ENCODE measurements around the gene STAT1.

Gene STAT1

DNA sequence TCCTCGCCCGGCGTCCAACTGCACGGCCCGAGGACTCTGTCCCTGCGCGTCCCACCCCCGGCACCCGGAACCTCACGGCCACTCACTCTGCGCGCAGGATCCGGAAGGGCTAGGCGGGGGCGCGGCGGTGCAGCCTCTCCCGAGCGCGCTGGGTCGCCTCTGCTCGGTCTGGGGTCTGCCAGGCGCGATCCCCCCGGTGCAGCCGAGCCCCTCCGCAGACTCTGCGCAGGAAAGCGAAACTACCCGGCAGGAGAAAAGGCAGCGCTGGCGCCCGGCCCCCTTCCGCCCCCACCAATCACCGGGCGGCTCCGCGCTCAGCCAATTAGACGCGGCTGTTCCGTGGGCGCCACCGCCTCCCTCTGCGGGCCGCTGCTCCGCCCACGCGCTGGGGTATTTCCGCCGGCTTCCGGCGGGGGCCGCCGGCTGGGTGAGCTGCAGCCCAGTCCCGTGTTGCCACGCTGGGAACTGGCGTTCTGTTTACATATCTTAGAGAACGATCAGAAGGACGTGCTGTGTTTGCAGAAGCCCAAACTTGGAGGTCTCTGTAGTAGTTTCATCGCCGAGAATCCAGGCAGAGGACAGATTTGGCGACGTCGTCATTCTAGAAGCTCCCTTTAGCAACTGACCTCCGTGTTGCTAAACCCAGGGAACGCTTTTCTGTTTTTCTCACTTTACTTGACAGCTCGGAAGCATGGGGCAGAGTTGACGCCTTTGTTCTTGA lies at the start of gene STAT1:
TSS of gene STAT1 (minus strand) at position 240 of the 721 bp plus-strand sequence. CDS start 4,168 bp downstream, outside the sequence.
- DNase-seq (ENCODE audit: low read depth in 1 of 2, low spot score in 1 of 2): peak; percentile 94 to 98

GRCh38 chr2:191063584-191063983 lies 49.6 kb upstream of the STAT1 start:
- DNase-seq (ENCODE audit: low read depth in 1 of 2, low spot score in 1 of 2): no peak

- no peak for DNase-seq (ENCODE audit: low read depth in 1 of 2, low spot score in 1 of 2)
Measured at GRCh38 chr2:191061381-191061980, 47.5 kb upstream of the STAT1 start.

- no peak for DNase-seq (ENCODE audit: low read depth in 1 of 2, low spot score in 1 of 2)
Measured at GRCh38 chr2:191059308-191059707, 45.3 kb upstream of the STAT1 start.

DNA sequence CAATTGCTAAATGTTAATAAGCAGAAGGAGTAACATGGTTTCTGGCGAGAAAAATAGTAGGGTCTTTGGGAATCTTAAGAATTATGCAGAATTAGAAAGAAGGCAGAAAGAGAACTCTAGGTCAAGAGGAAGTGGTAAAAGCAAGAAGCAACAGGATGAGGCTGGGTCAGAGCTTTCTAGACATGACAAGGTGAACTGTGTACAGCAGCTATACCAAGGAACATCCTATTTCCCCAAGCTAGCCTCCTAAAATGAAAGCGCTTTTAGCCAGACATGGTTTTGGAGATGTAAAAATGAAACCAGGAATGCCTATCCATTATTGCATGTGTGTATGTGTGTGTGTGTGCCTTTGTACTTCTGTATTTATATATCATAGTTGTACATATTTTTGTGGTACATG lies 42.3 kb upstream of the STAT1 start:
- no peak for DNase-seq (ENCODE audit: low read depth in 1 of 2, low spot score in 1 of 2)

GRCh38 chr2:191053256-191053655 lies 39.3 kb upstream of the STAT1 start:
- no peak for DNase-seq (ENCODE audit: low read depth in 1 of 2, low spot score in 1 of 2)

- no peak for DNase-seq (ENCODE audit: low read depth in 1 of 2, low spot score in 1 of 2)
Measured at GRCh38 chr2:191051825-191052778, 38.1 kb upstream of the STAT1 start.

GRCh38 chr2:191051177-191051576 lies 37.2 kb upstream of the STAT1 start:
- DNase-seq (ENCODE audit: low read depth in 1 of 2, low spot score in 1 of 2): no peak

DNA sequence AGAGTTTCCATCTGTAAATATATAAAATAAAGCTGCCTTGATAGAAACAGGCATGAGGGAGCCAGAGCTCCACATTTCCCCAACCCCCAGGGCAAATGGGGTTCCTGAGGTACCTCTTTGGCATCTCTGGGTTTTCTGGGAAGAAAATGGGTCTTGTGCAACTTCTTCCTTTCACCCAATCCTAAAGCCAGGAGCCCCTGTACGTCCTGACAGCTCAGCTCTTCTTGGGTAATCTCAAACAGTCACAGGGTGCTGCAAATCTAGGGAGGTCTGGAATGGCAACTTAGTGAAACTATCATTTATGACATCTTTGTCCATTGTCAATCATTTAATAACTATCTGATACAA lies 36.6 kb upstream of the STAT1 start:
- DNase-seq (ENCODE audit: low read depth in 1 of 2, low spot score in 1 of 2): no peak

- DNase-seq (ENCODE audit: low read depth in 1 of 2, low spot score in 1 of 2): no peak
Measured at GRCh38 chr2:191049728-191050639, 36.0 kb upstream of the STAT1 start.

DNA sequence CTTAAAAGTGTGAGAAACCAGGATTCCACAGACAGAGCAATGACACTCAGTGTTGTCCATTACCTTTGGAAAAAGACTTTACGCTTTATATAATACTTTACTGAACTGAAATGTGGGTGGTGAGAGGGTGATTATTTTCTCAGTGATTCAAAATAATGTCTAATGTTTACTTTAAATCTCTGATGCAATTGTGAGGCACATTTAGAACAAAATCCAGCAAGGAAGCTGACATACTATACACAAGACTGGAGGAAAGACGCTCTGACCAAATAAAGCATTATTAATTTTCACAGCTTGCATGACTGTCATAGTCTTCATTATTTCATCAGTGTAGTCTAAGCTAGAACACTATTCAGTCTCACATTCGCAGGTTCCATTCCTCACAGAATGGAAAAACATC lies 34.1 kb upstream of the STAT1 start:
- DNase-seq (ENCODE audit: low read depth in 1 of 2, low spot score in 1 of 2): no peak

DNA sequence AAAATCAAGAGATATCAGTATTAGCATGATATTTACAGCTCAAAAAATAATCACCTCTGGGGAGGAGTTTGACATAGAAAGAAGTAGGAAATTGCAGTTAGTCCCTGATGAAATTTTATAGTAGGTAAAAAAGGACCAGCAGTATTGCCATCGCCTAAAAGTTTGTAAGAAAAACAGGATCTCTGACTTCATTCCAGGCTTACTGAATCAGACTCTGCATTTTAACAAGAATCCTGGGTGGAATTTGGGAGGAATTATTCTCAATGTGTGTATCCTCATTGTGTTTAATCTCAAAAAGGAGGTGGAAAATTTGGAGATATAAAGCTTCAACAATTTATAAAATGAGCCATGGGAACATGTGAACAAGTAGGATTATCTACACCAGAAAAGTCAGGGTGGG lies 31.2 kb upstream of the STAT1 start:
- no peak for DNase-seq (ENCODE audit: low read depth in 1 of 2, low spot score in 1 of 2)

- DNase-seq (ENCODE audit: low read depth in 1 of 2, low spot score in 1 of 2): no peak
Measured at GRCh38 chr2:191043438-191043837, 29.5 kb upstream of the STAT1 start.

- no peak for DNase-seq (ENCODE audit: low read depth in 1 of 2, low spot score in 1 of 2)
Measured at GRCh38 chr2:191041418-191042161, 27.6 kb upstream of the STAT1 start.

DNA sequence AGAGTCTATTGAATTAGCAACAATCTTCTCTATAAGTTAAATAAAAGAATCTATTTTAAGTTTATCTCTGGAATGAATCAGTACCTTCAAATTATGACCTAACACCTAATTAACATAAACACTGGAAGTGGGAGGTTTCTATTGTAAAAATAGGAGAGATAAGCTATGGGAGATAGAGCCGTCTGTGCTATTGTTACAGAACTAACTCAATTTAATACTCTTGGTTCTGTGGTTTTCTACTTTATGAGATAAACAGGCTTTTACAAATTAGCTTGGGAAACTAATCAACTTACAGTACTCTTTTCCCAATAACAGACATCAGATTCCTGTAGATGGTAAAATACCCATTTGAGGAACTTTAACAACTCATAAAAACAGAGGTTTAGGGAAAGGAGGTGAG lies 25.6 kb upstream of the STAT1 start:
- no peak for DNase-seq (ENCODE audit: low read depth in 1 of 2, low spot score in 1 of 2)

- DNase-seq (ENCODE audit: low read depth in 1 of 2, low spot score in 1 of 2): no peak
Measured at GRCh38 chr2:191038741-191039140, 24.8 kb upstream of the STAT1 start.

DNA sequence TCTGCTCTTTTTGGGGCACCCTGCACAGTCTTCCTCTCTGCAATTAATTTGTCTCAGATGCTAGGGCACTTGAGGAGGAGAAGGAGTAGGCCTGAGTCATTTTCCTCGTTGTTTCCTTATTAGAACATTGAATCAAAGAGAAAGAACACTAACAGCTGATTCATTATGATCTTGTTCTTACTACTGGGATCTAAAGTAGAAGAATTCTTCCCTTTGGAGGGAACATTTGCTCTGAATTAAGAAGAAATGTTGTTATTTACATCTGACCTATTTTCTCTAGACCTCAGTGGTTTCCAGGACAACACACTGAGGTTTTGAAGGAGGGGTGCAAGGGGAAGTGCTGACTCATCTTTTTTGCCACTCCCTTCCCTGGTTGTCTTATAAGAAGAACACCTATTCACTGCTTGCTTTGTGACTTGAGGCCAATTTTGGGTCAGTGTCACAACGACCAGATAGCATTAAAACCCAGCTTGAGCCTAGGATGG lies 24.3 kb upstream of the STAT1 start:
- no peak for DNase-seq (ENCODE audit: low read depth in 1 of 2, low spot score in 1 of 2)

GRCh38 chr2:191037351-191037750 lies 23.4 kb upstream of the STAT1 start:
- DNase-seq (ENCODE audit: low read depth in 1 of 2, low spot score in 1 of 2): no peak

GRCh38 chr2:191036363-191036762 lies 22.4 kb upstream of the STAT1 start:
- DNase-seq (ENCODE audit: low read depth in 1 of 2, low spot score in 1 of 2): no peak

Data from stimulated activated CD4-positive, alpha-beta T cell treated with anti-CD3 and anti-CD28 coated beads, Interleukin-15, amount 100 ng/mL, for 1 hour (primary cell).